Endothelial cell of umbilical vein (primary cell): ENCODE results near the gene JMJD8. TPM values are rescaled to one million over a fixed set of nuclear protein-coding genes. Genes with fewer than 3 reads are reported as not detected.

Source experiments
- BruUV-seq: library from RNA; stranded (reverse); fragments of 400-500 nt; replicated peaks from 2 replicates; lab custom pipeline; 2021; lab: Mats Ljungman, UMichigan
- CTCF ChIA-PET: fragments of 300-600, 350-600 bp; sonication (Branson Sonifier 250); formaldehyde crosslinking; loops from one replicate; lab custom pipeline; 2021; ENCODE audit warnings: antibody characterized with exemption, inconsistent platforms; lab: Charles Lee
- POLR2A ChIA-PET: fragments of 300-600, 350-600 bp; sonication (Branson Sonifier 250); formaldehyde crosslinking; loops from one replicate; lab custom pipeline; 2021; ENCODE audit warnings: antibody characterized with exemption, inconsistent platforms; lab: Charles Lee
- DNase-seq: peaks from one replicate; pipeline ENCODE4 v3.0.0-alpha.2; 2011; ENCODE audit warnings: low read depth, low spot score
- FAIRE-seq: peaks from 2 replicates; lab custom pipeline; 2011; peaks lifted over from hg19 to GRCh38; lab: Jason Lieb, UNC
- H2AFZ ChIP-seq: 2 replicates; pipeline ENCODE4 v1.6.0; 2012; ENCODE audit warnings: low read depth, low read length, control low read depth, inconsistent platforms
- H3K27ac ChIP-seq: 2 replicates; pipeline ENCODE4 v1.5.1; 2011; ENCODE audit warnings: low read depth, mild to moderate bottlenecking, control low read depth, low read length, moderate library complexity; ENCODE audit not compliant: insufficient read depth
- H3K27me3 ChIP-seq, 2 experiments: 2 replicates each; pipeline versions ENCODE4 v1.6.0 to v1.6.1; 2011; ENCODE audit warnings: low read length in 2 of 2, mixed read lengths in 1 of 2; ENCODE audit not compliant: control insufficient read depth in 2 of 2, insufficient read depth in 2 of 2
- H3K36me3 ChIP-seq, 2 experiments: 2 replicates in 1 of 2; 3 replicates in 1 of 2; pipeline ENCODE4 v1.5.1; 2011; ENCODE audit warnings: low read length in 2 of 2, mild to moderate bottlenecking in 1 of 2, moderate library complexity in 1 of 2; ENCODE audit not compliant: control insufficient read depth in 2 of 2, insufficient read depth in 2 of 2; ENCODE audit errors: extremely low read depth in 1 of 2
- H3K4me1 ChIP-seq: 3 replicates; pipeline ENCODE4 v1.5.1; 2011; ENCODE audit warnings: mild to moderate bottlenecking, low read length; ENCODE audit not compliant: control insufficient read depth, insufficient read depth; ENCODE audit errors: extremely low read depth
- H3K4me2 ChIP-seq: 2 replicates; pipeline ENCODE4 v1.6.1; 2011; ENCODE audit warnings: low read length, control low read depth, mixed read lengths; ENCODE audit not compliant: insufficient read depth
- H3K4me3 ChIP-seq, 3 experiments: fragments of 200-600 bp in 1 of 3; sonication (generic), shearing (Covaris generic) in 1 of 3; replicated peaks in 1 of 3; 2 replicates each; pipeline ENCODE4 v1.5.1; 2011 to 2016; ENCODE audit warnings: control low read depth in 3 of 3, low read length in 3 of 3, mild to moderate bottlenecking in 2 of 3, inconsistent platforms in 1 of 3, low read depth in 1 of 3, moderate library complexity in 1 of 3; ENCODE audit not compliant: insufficient read depth in 1 of 3
- H3K79me2 ChIP-seq: 2 replicates; pipeline ENCODE4 v1.6.0; 2012; ENCODE audit warnings: low read length, inconsistent platforms; ENCODE audit not compliant: control insufficient read depth, insufficient read depth
- H3K9ac ChIP-seq: replicated peaks from 2 replicates; pipeline ENCODE3; 2011; ENCODE audit warnings: low read length, control low read depth; ENCODE audit not compliant: insufficient read depth; ENCODE audit errors: extremely low read depth
- H3K9me1 ChIP-seq: replicated peaks from 3 replicates; pipeline ENCODE4 v1.6.0; 2011; ENCODE audit warnings: mild to moderate bottlenecking, low read length; ENCODE audit not compliant: control insufficient read depth, insufficient read depth; ENCODE audit errors: extremely low read depth
- H3K9me3 ChIP-seq: replicated peaks from 2 replicates; pipeline ENCODE4 v1.5.1; 2012; ENCODE audit warnings: low read length, inconsistent platforms; ENCODE audit not compliant: control insufficient read depth, insufficient read depth
- H4K20me1 ChIP-seq: replicated peaks from 2 replicates; pipeline ENCODE3; 2011; ENCODE audit warnings: mild to moderate bottlenecking, low read length; ENCODE audit not compliant: control insufficient read depth, insufficient read depth; ENCODE audit errors: extremely low read depth
- CTCF ChIP-seq, 2 donors: IDR thresholded peaks; 1 replicate in 1 of 2; 2 replicates in 1 of 2; pipeline ENCODE4 v1.5.1; 2011; ENCODE audit warnings: low read length in 2 of 2, mild to moderate bottlenecking in 2 of 2, moderate library complexity in 2 of 2, control low read depth in 1 of 2, inconsistent platforms in 1 of 2, low read depth in 1 of 2; ENCODE audit not compliant: insufficient read depth in 1 of 2; ENCODE audit errors: extremely low read depth in 1 of 2
- MAX ChIP-seq: IDR thresholded peaks from 2 replicates; pipeline ENCODE4 v1.6.1; 2011; ENCODE audit not compliant: insufficient read depth, insufficient read length
- POLR2A ChIP-seq: IDR thresholded peaks from 2 replicates; pipeline ENCODE4 v1.6.1; 2012; ENCODE audit warnings: low read depth, mild to moderate bottlenecking, control low read depth, low read length
- dilution Hi-C: fragments of 300-500 bp; cut with MboI; formaldehyde crosslinking; loops from one replicate; pipeline ENCODE4 v1.15.0; 2019; ENCODE audit warnings: low sequenced_read_pairs; ENCODE audit not compliant: extremely low pct_ligation_motif_present
- intact Hi-C: fragments of 100-400 bp; cut with micrococcal nuclease; formaldehyde crosslinking; loops from one replicate; pipeline ENCODE4 v1.10.0; 2022
- polyA plus RNA-seq, 4 experiments: library from polyadenylated mRNA; depleted of rRNA in 3 of 4; stranded (reverse) in 3 of 4; unstranded in 1 of 4; fragments of >200 nt; gene quantifications; 2 replicates each; pipeline versions ENCODE4 v1.2.1 to v1.2.3, GENCODE V29; 2011 to 2012; ENCODE audit warnings: missing spikeins in 1 of 4
- total RNA-seq: library from RNA; stranded (reverse); gene quantifications from 2 replicates; pipeline ENCODE4 v1.2.3, GENCODE V29; 2021

The JMJD8 gene
- total and polyA plus RNA-seq, 2 donors (not counting 3 experiments of a cell fraction or from before 2014, with no cell fraction given): 55.1 to 102 TPM

GRCh38 chr16:680967-681745 lies 3.0 kb downstream of the JMJD8 start:
- TF ChIP-seq POLR2A (no peak), CTCF (IDR thresholded peaks at IDR 0.05; ENCODE audit: extremely low read depth in 1 of 2, insufficient read depth in 1 of 2, low read depth in 1 of 2, low read length in 2 of 2) (peak in 1 of 2 donors; percentile 15)
- peak; percentile 40 for DNase-seq
- H3K4me3 ChIP-seq: peak overlapping the region; percentile 68 to 83 (median 71)
- peaks cover 31% of the 10 kb centered on the region for H3K79me2 ChIP-seq
- no peak for FAIRE-seq
- dilution Hi-C loops: no loop called here
- POLR2A ChIA-PET: interaction anchor here (0.9 kb wide), 1 partner anchor 9 kb away, joined by 5 read pairs; the partner anchor contains the start of gene WDR24
- peaks cover 7 to 14% of the 10 kb centered on the region in 2 experiments for H3K36me3 ChIP-seq
- no TSS peak for BruUV-seq
- no peaks in the 10 kb centered on the region for H3K9me3 ChIP-seq
- no peaks in the 10 kb centered on the region for H3K27me3 ChIP-seq
- H3K4me1 ChIP-seq: peaks cover 20% of the 10 kb centered on the region
- no peak overlapping the region for H2AFZ ChIP-seq
- H3K9ac ChIP-seq: peak overlapping the region; percentile 49
- CTCF ChIA-PET: interaction anchor here (0.7 to 1.8 kb wide), 6 partner anchors 13 to 289 kb away, joined by 3 to 5 read pairs (median 4); no protein-coding TSS in a partner anchor
- H3K9me1 ChIP-seq: no peaks in the 10 kb centered on the region
- peak overlapping the region; percentile 66 for H3K4me2 ChIP-seq
- intact Hi-C loops: no loop called here
- no peaks in the 10 kb centered on the region for H4K20me1 ChIP-seq
- H3K27ac ChIP-seq: no peak overlapping the region

GRCh38 chr16:680625-680945 lies 3.5 kb downstream of the JMJD8 start:
- peak overlapping the region; percentile 66 for H3K4me2 ChIP-seq
- peaks cover 7 to 14% of the 10 kb centered on the region in 2 experiments for H3K36me3 ChIP-seq
- POLR2A ChIA-PET: interaction anchor here (0.9 kb wide), 1 partner anchor 10 kb away, joined by 5 read pairs; the partner anchor contains the start of gene WDR24
- no TSS peak for BruUV-seq
- DNase-seq (no peak), FAIRE-seq (no peak)
- peak overlapping the region; percentile 68 to 83 (median 71) for H3K4me3 ChIP-seq
- H3K9me1 ChIP-seq: no peaks in the 10 kb centered on the region
- CTCF ChIA-PET: interaction anchor here (0.7 to 1.8 kb wide), 5 partner anchors 12 to 101 kb away, joined by 3 to 5 read pairs (median 4); no protein-coding TSS in a partner anchor
- no peaks in the 10 kb centered on the region for H3K27me3 ChIP-seq
- TF ChIP-seq MAX (no peak), POLR2A (peak; percentile 6), CTCF (IDR thresholded peaks at IDR 0.05; ENCODE audit: extremely low read depth in 1 of 2, insufficient read depth in 1 of 2, low read depth in 1 of 2, low read length in 2 of 2) (no peak)
- H3K27ac ChIP-seq: peak overlapping the region; percentile 31
- H3K9me3 ChIP-seq: no peaks in the 10 kb centered on the region
- H3K4me1 ChIP-seq: peaks cover 20% of the 10 kb centered on the region
- H3K9ac ChIP-seq: peak overlapping the region; percentile 49
- H4K20me1 ChIP-seq: no peaks in the 10 kb centered on the region
- H2AFZ ChIP-seq: no peak overlapping the region
- H3K79me2 ChIP-seq: peaks cover 31% of the 10 kb centered on the region
- intact Hi-C loops: no loop called here
- dilution Hi-C loops: no loop called here
